Testis (tissue), 2 donors: ENCODE data around the gene CAPG.

Source experiments
- POLR2A ChIP-seq: fragments of 450-650 bp; IDR thresholded peaks from one replicate; pipeline ENCODE4 v1.6.1; 2017; ENCODE audit warnings: antibody characterized with exemption, mild to moderate bottlenecking, moderate library complexity
- TF ChIP-seq, protein P1 (sequence below), 3 experiments: fragments of 450-650 bp in 2 of 3; fragments of 200-600 bp in 1 of 3; sonication (generic) in 1 of 3; IDR thresholded peaks; one replicate each; pipeline ENCODE4 v1.5.1; 2016 to 2019; ENCODE audit warnings: antibody characterized with exemption in 3 of 3, mild to moderate bottlenecking in 2 of 3, moderate library complexity in 1 of 3

DNA sequence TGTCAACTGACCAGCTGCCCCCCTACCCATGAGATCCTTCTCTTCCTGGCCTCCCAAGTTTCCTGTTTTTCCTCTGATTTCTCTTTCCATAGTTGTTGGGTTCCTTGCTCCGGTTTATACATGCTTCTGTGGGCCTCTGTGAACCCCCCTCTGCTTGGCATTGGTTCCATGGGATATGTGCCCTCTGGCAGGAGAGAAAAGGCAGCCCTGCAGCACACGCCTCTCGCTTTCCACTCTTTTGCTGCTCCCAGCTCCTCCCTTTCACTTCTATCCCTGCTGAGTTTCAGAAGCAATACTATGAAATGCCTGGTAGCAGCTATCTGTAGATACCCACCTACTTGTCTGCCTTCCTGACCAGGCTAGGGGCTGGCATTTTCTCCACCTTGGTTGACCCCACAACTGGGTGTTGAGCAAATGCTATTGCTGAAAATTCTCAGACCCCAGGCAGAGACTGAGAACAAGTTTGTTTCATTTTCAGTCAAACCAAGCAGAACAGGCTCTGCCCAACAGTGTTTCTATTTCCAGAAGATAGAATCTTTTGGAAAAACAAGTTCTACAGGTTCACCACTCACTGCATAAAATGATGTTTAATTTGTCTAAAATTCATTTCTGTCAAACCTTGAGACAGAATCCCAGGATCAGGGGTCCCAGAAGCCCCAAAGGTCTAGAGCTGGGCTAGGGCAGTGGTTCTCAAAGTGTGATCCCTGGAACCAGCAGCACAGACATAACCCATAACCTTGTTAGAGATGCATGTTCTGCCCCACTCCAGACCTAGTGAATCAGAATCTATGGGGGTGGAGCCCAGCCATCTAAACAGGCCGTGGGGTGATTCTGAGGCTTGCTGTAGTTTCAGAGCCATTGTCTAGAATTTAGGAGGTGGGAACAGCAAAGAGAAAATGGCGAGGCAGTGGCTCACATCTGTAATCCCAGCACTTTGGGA is 13.4 kb downstream of the CAPG start:
- TF ChIP-seq, protein P1, sequence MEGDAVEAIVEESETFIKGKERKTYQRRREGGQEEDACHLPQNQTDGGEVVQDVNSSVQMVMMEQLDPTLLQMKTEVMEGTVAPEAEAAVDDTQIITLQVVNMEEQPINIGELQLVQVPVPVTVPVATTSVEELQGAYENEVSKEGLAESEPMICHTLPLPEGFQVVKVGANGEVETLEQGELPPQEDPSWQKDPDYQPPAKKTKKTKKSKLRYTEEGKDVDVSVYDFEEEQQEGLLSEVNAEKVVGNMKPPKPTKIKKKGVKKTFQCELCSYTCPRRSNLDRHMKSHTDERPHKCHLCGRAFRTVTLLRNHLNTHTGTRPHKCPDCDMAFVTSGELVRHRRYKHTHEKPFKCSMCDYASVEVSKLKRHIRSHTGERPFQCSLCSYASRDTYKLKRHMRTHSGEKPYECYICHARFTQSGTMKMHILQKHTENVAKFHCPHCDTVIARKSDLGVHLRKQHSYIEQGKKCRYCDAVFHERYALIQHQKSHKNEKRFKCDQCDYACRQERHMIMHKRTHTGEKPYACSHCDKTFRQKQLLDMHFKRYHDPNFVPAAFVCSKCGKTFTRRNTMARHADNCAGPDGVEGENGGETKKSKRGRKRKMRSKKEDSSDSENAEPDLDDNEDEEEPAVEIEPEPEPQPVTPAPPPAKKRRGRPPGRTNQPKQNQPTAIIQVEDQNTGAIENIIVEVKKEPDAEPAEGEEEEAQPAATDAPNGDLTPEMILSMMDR (IDR thresholded peaks at IDR 0.05), result no peak
- no peak for TF ChIP-seq POLR2A
